GM19397 (cell line): ENCODE measurements around the gene TBL1XR1.

Experiments used
- ATAC-seq: cut with Tn5 transposase; IDR thresholded peaks from one replicate; pipeline ENCODE4 v1.9.1; 2021; ENCODE audit warnings: mild to moderate bottlenecking, moderate library complexity; ENCODE audit not compliant: unreplicated experiment

TBL1XR1 gene

DNA sequence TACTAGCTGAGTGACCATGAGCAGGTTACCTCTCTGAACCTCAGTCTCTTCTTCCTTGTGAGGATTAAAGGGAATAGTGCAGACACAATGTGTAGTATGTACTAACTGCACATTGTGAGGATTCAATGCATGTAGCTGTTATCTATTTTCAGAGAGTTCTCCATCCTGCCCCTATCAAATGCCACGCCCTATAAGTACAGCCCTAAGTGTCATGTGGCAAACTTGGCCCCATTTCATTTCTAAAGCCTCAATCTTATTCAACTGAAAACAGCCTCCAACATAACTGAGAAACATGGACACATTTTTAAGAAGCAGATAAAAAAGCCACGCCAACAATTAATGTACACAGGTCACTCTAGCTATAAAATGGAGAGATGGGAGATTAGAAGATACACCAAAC lies 220.0 kb downstream of the TBL1XR1 start:
- ATAC-seq: no peak

DNA sequence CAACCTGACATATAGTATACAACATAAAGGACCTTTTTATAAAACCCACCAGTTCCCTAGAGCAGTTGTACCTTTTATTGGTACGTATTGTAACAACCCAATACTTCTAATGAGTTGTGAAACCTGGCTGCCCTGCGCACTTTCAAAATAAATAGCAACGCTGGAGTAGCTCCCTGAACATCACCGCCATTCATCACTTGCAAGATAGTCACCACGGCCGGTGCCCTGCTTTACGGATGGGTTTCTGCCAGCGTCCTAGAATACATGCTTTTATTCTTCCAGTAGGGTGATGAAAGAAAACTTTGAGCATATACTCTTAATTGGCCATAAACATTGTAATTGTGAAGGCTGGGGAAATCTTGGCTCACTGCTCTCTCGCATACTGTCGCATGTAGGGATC lies 220.7 kb downstream of the TBL1XR1 start:
- ATAC-seq: no peak

DNA sequence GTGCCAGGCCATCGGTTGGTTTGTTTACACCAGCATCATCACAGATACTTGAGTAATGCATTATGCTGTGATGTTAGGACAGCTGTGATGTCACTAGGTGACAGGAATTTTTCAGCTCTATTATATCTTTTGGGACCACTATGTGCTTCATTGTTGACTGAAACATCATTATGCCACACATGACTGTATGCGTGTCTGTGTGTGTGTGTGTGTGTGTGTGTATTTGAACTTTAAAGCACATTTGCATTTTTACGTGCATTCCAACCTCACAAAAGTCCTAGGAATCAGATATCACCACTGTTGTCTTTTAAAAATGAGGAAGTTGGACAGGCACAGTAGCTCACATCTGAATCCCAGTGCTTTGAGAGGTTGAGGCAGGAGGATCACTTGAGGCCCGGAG lies 223.0 kb downstream of the TBL1XR1 start:
- ATAC-seq: no peak

DNA sequence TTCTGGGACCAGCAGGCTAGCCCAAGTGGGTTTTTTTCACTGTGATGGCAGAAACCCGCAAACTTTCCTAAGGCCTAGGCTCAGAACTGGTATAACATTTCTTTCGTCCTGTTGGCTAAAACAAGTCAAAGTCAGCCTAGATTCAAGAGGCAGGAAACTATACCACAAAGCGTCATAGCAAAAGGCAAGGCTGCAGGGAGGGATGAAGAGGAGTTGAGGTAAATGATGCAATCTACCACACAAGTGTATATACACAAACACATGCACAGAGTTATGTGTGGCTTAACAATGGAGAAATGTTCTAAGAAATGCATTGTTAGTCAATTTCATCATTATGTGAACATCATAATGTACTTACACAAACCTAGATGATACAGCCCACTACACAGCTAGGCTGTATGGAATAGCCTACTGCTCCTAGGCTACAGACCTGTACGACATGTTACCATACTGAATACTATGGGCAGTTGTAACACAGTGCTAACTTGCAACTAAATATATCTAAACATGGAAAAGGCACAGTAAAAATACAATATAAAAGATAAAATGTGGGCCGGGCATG lies 225.6 kb downstream of the TBL1XR1 start:
- ATAC-seq: no peak

DNA sequence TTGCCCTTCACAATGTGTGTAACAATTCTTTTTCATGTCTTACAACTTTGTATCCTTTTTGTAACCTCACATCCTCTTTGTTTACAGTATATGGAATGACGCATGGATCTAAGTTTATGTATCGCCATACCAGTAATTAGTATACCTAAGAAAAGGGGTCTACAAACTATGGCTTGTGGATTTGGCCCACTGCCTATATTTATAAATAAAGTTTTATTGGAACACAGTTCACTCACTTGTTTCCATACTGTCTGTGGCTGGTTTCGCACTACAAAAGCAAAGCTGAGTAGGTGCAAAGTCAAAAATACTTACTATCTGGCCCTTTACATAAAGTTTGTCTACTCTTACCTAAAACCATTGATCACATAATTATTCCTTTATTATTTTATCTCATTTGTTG lies 226.5 kb downstream of the TBL1XR1 start:
- ATAC-seq: no peak

DNA sequence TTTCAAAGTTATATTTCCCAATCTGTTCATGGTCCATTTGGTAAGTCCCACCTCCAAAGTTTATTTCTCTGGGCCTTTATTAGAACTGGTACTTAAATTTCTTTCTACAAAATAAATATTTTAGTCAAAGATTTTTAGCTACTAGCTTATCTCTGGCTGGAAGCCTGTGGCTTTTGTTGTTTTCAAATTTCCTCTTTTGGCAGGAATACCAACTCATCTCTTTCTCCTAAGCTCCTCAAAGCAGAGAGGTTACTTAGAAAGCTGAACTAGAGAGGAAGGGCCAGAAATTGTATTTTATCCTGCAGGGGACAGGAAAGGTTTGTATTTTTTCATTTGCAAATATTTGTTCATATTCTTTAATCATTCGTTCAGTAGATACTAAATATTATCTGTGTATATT lies 227.8 kb downstream of the TBL1XR1 start:
- no peak for ATAC-seq
